Measurements from ENCODE around the gene TMEM131. TPM values are rescaled to one million over a fixed set of nuclear protein-coding genes. Genes with fewer than 3 reads are reported as not detected.

The TMEM131 gene
- total RNA-seq, 6 experiments from 2014 or later = 39.2 to 49.5 (median 45.1) TPM

GRCh38 chr2:97715951-97716694 is 279.6 kb downstream of the TMEM131 start:
- Mint-ChIP-seq H3K4me3 (no peak overlapping the region), H3K9me3 (no peaks in the 10 kb centered on the region), H3K27me3 (ENCODE audit: insufficient read depth) (peaks cover 24% of the 10 kb centered on the region), H3K27ac (no peak overlapping the region), H3K4me1 (ENCODE audit: low read depth) (peaks cover 5% of the 10 kb centered on the region), H3K36me3 (ENCODE audit: low read depth) (no peaks in the 10 kb centered on the region)
- no peak for TF ChIP-seq CTCF (IDR thresholded peaks at IDR 0.05)
- DNase-seq = no peak

GRCh38 chr2:97714950-97715652 is 280.6 kb downstream of the TMEM131 start:
- no peaks in the 10 kb centered on the region for H3K9me3 Mint-ChIP-seq
- no peaks in the 10 kb centered on the region for H3K36me3 Mint-ChIP-seq (ENCODE audit: low read depth)
- no peak overlapping the region for H3K4me3 Mint-ChIP-seq
- peaks cover 23% of the 10 kb centered on the region for H3K27me3 Mint-ChIP-seq (ENCODE audit: insufficient read depth)
- no peak for DNase-seq
- H3K27ac Mint-ChIP-seq = no peak overlapping the region
- H3K4me1 Mint-ChIP-seq (ENCODE audit: low read depth) = peaks cover 12% of the 10 kb centered on the region
- no peak for TF ChIP-seq CTCF (IDR thresholded peaks at IDR 0.05)

GRCh38 chr2:97714084-97714949 is 281.4 kb downstream of the TMEM131 start:
- TF ChIP-seq CTCF (IDR thresholded peaks at IDR 0.05) = no peak
- H3K36me3 Mint-ChIP-seq (ENCODE audit: low read depth) = no peaks in the 10 kb centered on the region
- H3K27me3 Mint-ChIP-seq (ENCODE audit: insufficient read depth) = peaks cover 21% of the 10 kb centered on the region
- peaks cover 16% of the 10 kb centered on the region for H3K4me1 Mint-ChIP-seq (ENCODE audit: low read depth)
- no peak for DNase-seq
- H3K27ac Mint-ChIP-seq = no peak overlapping the region
- no peaks in the 10 kb centered on the region for H3K9me3 Mint-ChIP-seq
- H3K4me3 Mint-ChIP-seq = no peak overlapping the region

GRCh38 chr2:97713296-97714083 is 282.3 kb downstream of the TMEM131 start, which contains the start of gene ZAP70:
Gene ZAP70 (plus strand): TSS chr2:97713576. CDS start chr2:97724037, 10,461 bp downstream.
- Mint-ChIP-seq H3K27me3 (ENCODE audit: insufficient read depth) (peaks cover 24% of the 10 kb centered on the region), H3K27ac (no peak within 1 kb of the TSS), H3K4me3 (no peak within 1 kb of the TSS), H3K36me3 (ENCODE audit: low read depth) (no peaks in the 10 kb centered on the region), H3K9me3 (no peaks in the 10 kb centered on the region), H3K4me1 (ENCODE audit: low read depth) (peaks cover 16% of the 10 kb centered on the region)
- no peak for DNase-seq
- TF ChIP-seq CTCF (IDR thresholded peaks at IDR 0.05) = no peak
